ENCODE measurements around the gene ACTG1. TPM values are rescaled to one million over a fixed set of nuclear protein-coding genes. Genes with fewer than 3 reads are reported as not detected.

ACTG1 gene
- total and polyA plus RNA-seq, 2 of the 13 experiments (the other 11 are each of a cell fraction or from before 2014, with no cell fraction given) = 973 to 1,138 TPM

- TF ChIP-seq ZKSCAN8 (CRISPR knock-in tag; IDR thresholded peaks at IDR 0.05; ENCODE audit: borderline replicate concordance) (no peak), GMEB2 (CRISPR knock-in tag; IDR thresholded peaks at IDR 0.05; ENCODE audit: low read depth) (no peak), BRD4 (CRISPR knock-in tag; IDR thresholded peaks at IDR 0.05) (no peak), IKZF1 (IDR thresholded peaks at IDR 0.05) (no peak), ZNF350 (CRISPR knock-in tag; IDR thresholded peaks at IDR 0.05; ENCODE audit: borderline replicate concordance, low read depth) (0 out of 2 replicates have a peak, but pooled peaks have one; percentile 22), ARNT (IDR thresholded peaks at IDR 0.05) (no peak), BRF2 (CRISPR knock-in tag; IDR thresholded peaks at IDR 0.05) (no peak), ZNF124 (CRISPR knock-in tag; IDR thresholded peaks at IDR 0.05) (no peak), HOXA7 (CRISPR knock-in tag; IDR thresholded peaks at IDR 0.05) (no peak), ZC3H13 (CRISPR knock-in tag; IDR thresholded peaks at IDR 0.05) (no peak), PAX8 (CRISPR knock-in tag; IDR thresholded peaks at IDR 0.05; ENCODE audit: borderline replicate concordance) (no peak), HIC2 (CRISPR knock-in tag; IDR thresholded peaks at IDR 0.05; ENCODE audit: low read depth) (peak; percentile 68; the same call in 1 of the 2 replicates), PRDM10 (CRISPR knock-in tag; IDR thresholded peaks at IDR 0.05; ENCODE audit: low read depth) (no peak), ZNF879 (CRISPR knock-in tag; IDR thresholded peaks at IDR 0.05) (no peak), ATAD3A (CRISPR knock-in tag; IDR thresholded peaks at IDR 0.05) (no peak), ZNF678 (CRISPR knock-in tag; IDR thresholded peaks at IDR 0.05) (no peak), ISX (CRISPR knock-in tag; conservative IDR thresholded peaks at IDR 0.05) (no peak), WIZ (CRISPR knock-in tag; IDR thresholded peaks at IDR 0.05) (no peak), ZNF235 (CRISPR knock-in tag; IDR thresholded peaks at IDR 0.05; ENCODE audit: borderline replicate concordance) (no peak), REL (CRISPR knock-in tag; conservative IDR thresholded peaks at IDR 0.05) (no peak), ZNF296 (CRISPR knock-in tag; conservative IDR thresholded peaks at IDR 0.05) (0 out of 2 replicates have a peak, but pooled peaks have one; percentile 79), IRF1 (CRISPR knock-in tag; IDR thresholded peaks at IDR 0.05; ENCODE audit: low read depth) (no peak)
Observed at GRCh38 chr17:81549031-81549557, 36.5 kb upstream of the ACTG1 start (continued).
